Measurements from ENCODE around the gene CDKN2D. TPM values are rescaled to one million over a fixed set of nuclear protein-coding genes. Genes with fewer than 3 reads are reported as not detected.
"Not testable (repeated sequence)": the region's sequence is repeated elsewhere in the genome, so short reads cannot be mapped to it uniquely, and the experiment has no call there.

The CDKN2D gene
- total and polyA plus RNA-seq, 2 of the 13 experiments (the other 11 are each of a cell fraction or from before 2014, with no cell fraction given), result 5.4 to 8.6 TPM

DNA sequence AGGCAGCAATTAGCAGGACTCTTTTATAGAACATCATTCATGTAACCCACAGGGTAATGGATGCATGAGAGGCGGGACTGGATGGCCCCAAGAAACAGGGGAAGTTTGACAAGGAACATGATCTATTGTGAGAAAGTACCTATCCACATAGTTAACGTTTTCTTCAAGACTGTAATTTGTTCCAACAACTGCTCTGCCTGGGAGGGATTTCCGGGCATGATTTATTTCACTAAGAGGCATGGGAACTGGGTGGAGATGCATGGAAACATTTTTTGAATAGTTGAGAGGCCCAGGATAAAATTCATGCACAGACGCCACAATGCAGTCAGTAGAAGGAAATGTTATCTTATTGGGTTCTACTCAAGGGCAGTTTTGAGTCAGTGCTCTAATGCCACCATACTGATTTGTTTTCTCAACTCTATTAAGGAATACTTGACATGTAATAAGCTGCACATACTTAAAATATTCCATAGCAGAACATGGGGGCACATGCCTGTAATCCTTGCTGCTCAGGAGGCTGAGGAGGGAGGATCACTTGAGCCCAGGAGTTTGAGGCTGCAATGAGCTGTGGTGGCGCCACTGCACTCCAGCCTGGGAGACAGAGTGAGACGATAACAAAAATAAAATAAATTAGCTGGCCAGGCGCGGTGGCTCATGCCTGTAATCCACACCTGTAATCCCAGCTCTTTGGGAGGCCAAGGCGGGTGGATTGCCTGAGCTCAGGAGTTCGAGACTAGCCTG is 35.0 kb downstream of the CDKN2D start:
- ATAC-seq (no peak), FAIRE-seq (no peak), DNase-seq (ENCODE audit: low spot score) (no peak)
- H3K36me3 ChIP-seq (replicated peaks in 1 of 2; ENCODE audit: control insufficient read depth in 1 of 2, insufficient read depth in 2 of 2, low read length in 2 of 2), result no peaks in the 10 kb centered on the region
- CTCF ChIA-PET (ENCODE audit: low intra/inter-chr PET ratio, low total read pairs), result no interaction called here
- H3K9ac ChIP-seq (ENCODE audit: insufficient read depth, low read depth, low read length), result no peak overlapping the region
- POLR2A ChIA-PET, result no interaction called here
- H3K4me3 ChIP-seq (replicated peaks in 1 of 3; ENCODE audit: insufficient read depth in 1 of 3, low read depth in 2 of 3, low read length in 3 of 3), result no peak overlapping the region
- H3K4me1 ChIP-seq (ENCODE audit: insufficient read depth, low read length), result peaks cover 20% of the 10 kb centered on the region; the same call in 1 of the 2 replicates
- intact Hi-C loops (cut with micrococcal nuclease; ENCODE audit: unreplicated experiment), result no loop called here
- no peaks in the 10 kb centered on the region for H3K79me2 ChIP-seq (ENCODE audit: insufficient read depth, low read length)
- in situ Hi-C loops (cut with HindIII; ENCODE audit: extremely low pct_ligation_motif_present, low pct_unique_long_range_greater_than_20kb), result no loop called here
- H2AFZ ChIP-seq (ENCODE audit: low read length), result no peak overlapping the region
- H3K4me2 ChIP-seq (ENCODE audit: low read depth, low read length), result no peak overlapping the region
- no peak overlapping the region for H3K27ac ChIP-seq (ENCODE audit: extremely low read length, insufficient read depth, low read length)
- no TSS peak for BruUV-seq (replicated peaks)
- TF ChIP-seq ZFAT (CRISPR knock-in tag; conservative IDR thresholded peaks at IDR 0.05), result no peak
- TF ChIP-seq, protein P1, sequence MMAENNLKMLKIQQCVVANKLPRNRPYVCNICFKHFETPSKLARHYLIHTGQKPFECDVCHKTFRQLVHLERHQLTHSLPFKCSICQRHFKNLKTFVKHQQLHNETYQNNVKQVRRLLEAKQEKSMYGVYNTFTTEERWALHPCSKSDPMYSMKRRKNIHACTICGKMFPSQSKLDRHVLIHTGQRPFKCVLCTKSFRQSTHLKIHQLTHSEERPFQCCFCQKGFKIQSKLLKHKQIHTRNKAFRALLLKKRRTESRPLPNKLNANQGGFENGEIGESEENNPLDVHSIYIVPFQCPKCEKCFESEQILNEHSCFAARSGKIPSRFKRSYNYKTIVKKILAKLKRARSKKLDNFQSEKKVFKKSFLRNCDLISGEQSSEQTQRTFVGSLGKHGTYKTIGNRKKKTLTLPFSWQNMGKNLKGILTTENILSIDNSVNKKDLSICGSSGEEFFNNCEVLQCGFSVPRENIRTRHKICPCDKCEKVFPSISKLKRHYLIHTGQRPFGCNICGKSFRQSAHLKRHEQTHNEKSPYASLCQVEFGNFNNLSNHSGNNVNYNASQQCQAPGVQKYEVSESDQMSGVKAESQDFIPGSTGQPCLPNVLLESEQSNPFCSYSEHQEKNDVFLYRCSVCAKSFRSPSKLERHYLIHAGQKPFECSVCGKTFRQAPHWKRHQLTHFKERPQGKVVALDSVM (CRISPR knock-in tag; IDR thresholded peaks at IDR 0.05), result peak; percentile 83
- H4K20me1 ChIP-seq (ENCODE audit: insufficient read depth, low read length), result no peaks in the 10 kb centered on the region
- H3K9me3 ChIP-seq (ENCODE audit: low read length), result no peaks in the 10 kb centered on the region
- 51% methylated on average over 10 of the region's 10 CpGs for WGBS (ENCODE audit: low lambda C conversion rate)
- H3K27me3 ChIP-seq (ENCODE audit: control insufficient read depth in 1 of 2, insufficient read depth in 2 of 2, low read length in 2 of 2), result peaks cover 1 to 14% of the 10 kb centered on the region in 2 experiments; a peak in 3 of 5 replicates

GRCh38 chr19:10532457-10532856 is 36.3 kb downstream of the CDKN2D start:
- no peak overlapping the region for H3K27ac ChIP-seq (ENCODE audit: extremely low read length, insufficient read depth, low read length)
- H3K9ac ChIP-seq (ENCODE audit: insufficient read depth, low read depth, low read length), result no peak overlapping the region
- no peaks in the 10 kb centered on the region for H4K20me1 ChIP-seq (ENCODE audit: insufficient read depth, low read length)
- DNase-seq (ENCODE audit: low spot score) (no peak), FAIRE-seq (no peak), ATAC-seq (no peak)
- no TSS peak for BruUV-seq (replicated peaks)
- ChIA-PET CTCF (ENCODE audit: low intra/inter-chr PET ratio, low total read pairs) (no interaction called here), POLR2A (no interaction called here)
- H3K4me1 ChIP-seq (ENCODE audit: insufficient read depth, low read length), result peaks cover 20% of the 10 kb centered on the region; the same call in 1 of the 2 replicates
- no peak overlapping the region for H3K4me3 ChIP-seq (replicated peaks in 1 of 3; ENCODE audit: insufficient read depth in 1 of 3, low read depth in 2 of 3, low read length in 3 of 3)
- intact Hi-C loops (cut with micrococcal nuclease; ENCODE audit: unreplicated experiment), result no loop called here
- H3K36me3 ChIP-seq (replicated peaks in 1 of 2; ENCODE audit: control insufficient read depth in 1 of 2, insufficient read depth in 2 of 2, low read length in 2 of 2), result no peaks in the 10 kb centered on the region
- WGBS (ENCODE audit: low lambda C conversion rate), result 71% methylated on average over 1 of the region's 1 CpG
- no peak for TF ChIP-seq ZBTB43 (CRISPR knock-in tag; conservative IDR thresholded peaks at IDR 0.05)
- no peak for TF ChIP-seq NFKBIZ (CRISPR knock-in tag; IDR thresholded peaks at IDR 0.05)
- no peak for TF ChIP-seq NFYB (CRISPR knock-in tag; IDR thresholded peaks at IDR 0.05)
- no peak for TF ChIP-seq MAZ (IDR thresholded peaks at IDR 0.05; ENCODE audit: borderline replicate concordance, low read depth, low read length)
- TF ChIP-seq MAZ (CRISPR knock-in tag; IDR thresholded peaks at IDR 0.05; ENCODE audit: low read depth), result no peak
- TF ChIP-seq ZNF12 (CRISPR knock-in tag; IDR thresholded peaks at IDR 0.05), result peak; percentile 99
- no peaks in the 10 kb centered on the region for H3K79me2 ChIP-seq (ENCODE audit: insufficient read depth, low read length)
- no peak overlapping the region for H3K4me2 ChIP-seq (ENCODE audit: low read depth, low read length)
- in situ Hi-C loops (cut with HindIII; ENCODE audit: extremely low pct_ligation_motif_present, low pct_unique_long_range_greater_than_20kb), result no loop called here
- H3K9me3 ChIP-seq (ENCODE audit: low read length), result no peaks in the 10 kb centered on the region
- peaks cover 1 to 5% of the 10 kb centered on the region in 2 experiments; a peak in 1 of 5 replicates for H3K27me3 ChIP-seq (ENCODE audit: control insufficient read depth in 1 of 2, insufficient read depth in 2 of 2, low read length in 2 of 2)
- H2AFZ ChIP-seq (ENCODE audit: low read length), result no peak overlapping the region

DNA sequence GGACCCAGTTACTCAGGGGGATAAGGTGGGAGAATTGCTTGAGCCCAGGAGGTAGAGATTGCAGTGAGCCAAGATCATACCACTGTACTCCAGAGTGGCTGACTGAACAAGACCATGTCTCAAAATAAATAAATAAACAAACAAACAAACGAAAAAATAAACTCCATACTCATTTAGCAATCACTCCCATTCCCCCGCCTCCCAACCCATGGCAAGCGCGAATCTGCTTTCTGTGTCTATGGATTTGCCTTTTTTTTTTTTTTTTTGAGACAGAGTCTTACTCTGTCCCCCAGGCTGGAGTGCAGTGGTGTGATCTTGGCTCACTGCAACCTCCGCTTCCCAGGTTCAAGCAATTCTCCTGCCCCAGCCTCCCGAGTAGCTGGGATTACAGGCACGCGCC is 41.9 kb downstream of the CDKN2D start:
- H3K27me3 ChIP-seq (ENCODE audit: control insufficient read depth in 1 of 2, insufficient read depth in 2 of 2, low read length in 2 of 2); intact Hi-C loops (cut with micrococcal nuclease; ENCODE audit: unreplicated experiment); H3K4me2 ChIP-seq (ENCODE audit: low read depth, low read length); H2AFZ ChIP-seq (ENCODE audit: low read length); H4K20me1 ChIP-seq (ENCODE audit: insufficient read depth, low read length); H3K9ac ChIP-seq (ENCODE audit: insufficient read depth, low read depth, low read length); H3K36me3 ChIP-seq (replicated peaks in 1 of 2; ENCODE audit: control insufficient read depth in 1 of 2, insufficient read depth in 2 of 2, low read length in 2 of 2); H3K27ac ChIP-seq (ENCODE audit: extremely low read length, insufficient read depth, low read length); ATAC-seq; DNase-seq (ENCODE audit: low spot score); H3K9me3 ChIP-seq (ENCODE audit: low read length); H3K4me3 ChIP-seq (replicated peaks in 1 of 3; ENCODE audit: insufficient read depth in 1 of 3, low read depth in 2 of 3, low read length in 3 of 3); in situ Hi-C loops (cut with HindIII; ENCODE audit: extremely low pct_ligation_motif_present, low pct_unique_long_range_greater_than_20kb); FAIRE-seq; POLR2A ChIA-PET; BruUV-seq (replicated peaks); CTCF ChIA-PET (ENCODE audit: low intra/inter-chr PET ratio, low total read pairs); H3K79me2 ChIP-seq (ENCODE audit: insufficient read depth, low read length): not testable (repeated sequence)
- peaks cover 15% of the 10 kb centered on the region for H3K4me1 ChIP-seq (ENCODE audit: insufficient read depth, low read length)
- WGBS (ENCODE audit: low lambda C conversion rate), result 47% methylated on average over 8 of the region's 8 CpGs

All from HepG2 (cell line).